Measurements from ENCODE around the gene ADCY10.

The ADCY10 gene

GRCh38 chr1:167784876-167785550, 128.9 kb downstream of the ADCY10 start:
- no peak for DNase-seq (ENCODE audit: low read depth in 2 of 2, low spot score in 1 of 2)

GRCh38 chr1:167782946-167783345, 131.0 kb downstream of the ADCY10 start:
- DNase-seq (ENCODE audit: low read depth in 2 of 2, low spot score in 1 of 2), result no peak

DNA sequence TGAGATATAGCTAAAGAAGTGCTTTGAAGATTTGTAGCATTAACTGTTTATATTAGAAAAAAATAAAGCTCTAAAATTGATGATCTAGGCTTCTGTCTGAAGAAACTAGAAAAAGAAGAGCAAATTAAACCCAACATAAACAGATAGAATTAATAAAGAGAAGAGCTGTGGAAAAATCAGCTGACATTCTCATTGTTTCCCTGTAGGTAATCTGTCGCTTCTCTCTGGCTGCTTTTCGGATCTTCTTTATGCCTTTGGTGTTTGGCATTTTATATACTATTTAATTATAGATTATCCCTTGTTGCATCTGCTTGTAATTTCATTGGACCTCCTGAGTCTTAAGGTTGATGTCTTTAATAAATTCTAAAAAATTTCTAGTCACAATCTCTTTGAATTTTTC, 132.4 kb downstream of the ADCY10 start:
- DNase-seq (ENCODE audit: low read depth in 2 of 2, low spot score in 1 of 2), result no peak

GRCh38 chr1:167777269-167777650, 136.7 kb downstream of the ADCY10 start:
- DNase-seq (ENCODE audit: low read depth in 2 of 2, low spot score in 1 of 2), result no peak

DNA sequence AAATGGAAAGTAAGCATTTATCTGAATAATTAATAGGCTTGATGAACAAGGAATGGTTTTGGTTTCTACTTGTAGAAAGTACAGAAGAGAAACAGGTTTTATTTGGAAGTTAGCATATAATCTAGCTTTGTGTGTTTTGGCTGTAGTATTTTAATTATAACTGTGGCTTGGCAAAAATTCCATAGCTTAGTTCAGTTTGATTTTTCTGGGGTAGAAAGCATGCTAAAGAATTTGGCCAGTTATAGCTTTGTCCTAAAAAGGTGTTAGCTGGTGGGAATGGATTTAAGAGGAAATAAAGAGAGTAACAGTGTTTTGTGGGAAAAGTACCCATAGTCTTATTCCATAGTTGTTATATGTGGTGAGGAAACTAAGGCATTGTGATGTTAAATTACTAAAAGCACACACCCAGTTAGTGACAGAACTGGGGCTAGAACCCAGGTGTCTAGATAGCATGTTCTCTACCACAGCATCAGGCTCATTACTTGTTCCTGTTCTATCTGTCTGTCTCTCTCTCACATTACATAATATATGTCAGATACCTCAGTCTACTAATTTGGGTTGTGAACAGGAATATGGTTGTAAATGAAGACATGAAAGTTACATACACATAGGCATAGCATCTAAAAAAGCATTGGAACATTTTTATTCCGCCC, 137.2 kb downstream of the ADCY10 start:
- no peak for DNase-seq (ENCODE audit: low read depth in 2 of 2, low spot score in 1 of 2)

- DNase-seq (ENCODE audit: low read depth in 2 of 2, low spot score in 1 of 2), result no peak
Observed at GRCh38 chr1:167776151-167776550, 137.8 kb downstream of the ADCY10 start.

DNA sequence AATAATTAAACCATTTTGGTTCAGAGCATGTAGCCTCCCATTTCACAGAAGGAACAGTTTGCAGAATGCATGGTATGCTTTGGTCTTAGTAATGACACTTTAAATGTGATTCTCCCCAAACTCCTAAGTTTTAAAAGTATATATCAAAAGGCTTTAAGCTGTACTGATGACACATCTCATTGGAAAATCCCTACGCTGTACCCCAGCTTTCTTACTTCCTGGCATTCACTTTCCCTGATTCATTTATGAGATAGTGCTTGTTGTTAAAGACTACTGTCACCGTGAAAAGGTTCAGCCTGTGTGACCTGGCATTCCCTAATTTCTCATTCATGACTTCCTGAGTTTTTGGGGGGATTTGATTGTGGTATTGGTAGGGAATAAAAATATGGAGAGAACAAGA, 138.8 kb downstream of the ADCY10 start:
- no peak for DNase-seq (ENCODE audit: low read depth in 2 of 2, low spot score in 1 of 2)

GRCh38 chr1:167774710-167775109, 139.2 kb downstream of the ADCY10 start:
- no peak for DNase-seq (ENCODE audit: low read depth in 2 of 2, low spot score in 1 of 2)

- DNase-seq (ENCODE audit: low read depth in 2 of 2, low spot score in 1 of 2), result no peak
Observed at GRCh38 chr1:167773516-167773915, 140.4 kb downstream of the ADCY10 start.

DNA sequence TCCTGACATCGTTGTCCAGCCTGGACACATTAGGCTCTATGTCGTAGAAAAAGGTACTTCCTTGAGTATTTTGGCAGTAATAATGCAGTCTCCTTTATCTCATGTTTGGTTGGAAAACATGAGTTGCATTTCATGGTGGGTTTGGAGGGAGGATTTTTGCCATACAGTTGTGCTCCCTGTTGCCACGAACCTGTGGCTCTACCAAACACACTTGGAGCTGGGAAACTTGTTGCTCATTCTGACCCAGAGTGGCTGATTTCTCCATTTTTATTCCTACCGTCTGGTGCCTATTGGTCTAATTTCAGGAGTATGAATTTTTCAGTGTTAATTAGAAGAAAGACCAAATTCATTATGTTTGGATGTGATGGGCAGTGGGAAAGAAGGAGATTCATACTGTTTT, 141.5 kb downstream of the ADCY10 start:
- no peak for DNase-seq (ENCODE audit: low read depth in 2 of 2, low spot score in 1 of 2)

DNA sequence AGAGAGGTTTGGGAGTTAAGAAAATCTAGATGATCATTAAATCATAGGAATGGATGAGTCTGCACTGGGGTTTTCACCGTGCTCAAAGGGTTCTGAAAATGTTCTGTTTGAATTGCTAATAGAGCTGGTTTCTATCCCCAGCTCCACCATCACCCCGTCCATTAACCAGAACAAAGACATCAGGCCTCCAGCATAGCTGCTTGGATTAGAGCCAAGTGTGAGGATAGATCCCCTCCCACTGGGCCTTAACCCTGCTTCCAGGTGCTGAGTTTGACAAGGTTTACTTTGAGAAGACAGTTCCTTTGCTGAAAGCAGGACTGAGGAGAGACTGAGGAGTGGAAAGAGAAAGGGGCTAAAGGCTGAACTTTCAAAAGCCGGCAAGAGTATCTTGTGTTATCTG, 143.8 kb downstream of the ADCY10 start:
- DNase-seq (ENCODE audit: low read depth in 2 of 2, low spot score in 1 of 2), result no peak

DNA sequence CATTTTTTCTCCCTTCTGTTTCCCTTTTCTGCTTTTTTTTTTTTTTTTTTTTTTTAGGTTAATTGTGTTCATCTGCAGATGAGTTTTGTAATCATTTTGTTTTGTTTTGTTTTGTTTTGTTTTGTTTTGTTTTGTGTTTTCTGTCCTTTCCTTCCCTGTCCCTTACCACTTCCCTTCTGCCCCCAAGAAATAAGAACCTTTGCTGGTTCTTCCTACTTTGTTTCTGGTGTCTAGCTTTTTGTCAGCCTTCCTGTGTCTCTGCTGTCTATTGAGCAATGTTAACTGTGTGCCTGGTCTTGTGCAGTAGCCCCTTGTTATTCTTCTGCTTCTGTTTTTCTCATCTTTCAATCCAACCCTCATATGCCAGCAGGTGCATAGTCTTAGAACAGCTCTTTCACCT, 146.2 kb downstream of the ADCY10 start:
- no peak for DNase-seq (ENCODE audit: low read depth in 2 of 2, low spot score in 1 of 2)

DNA sequence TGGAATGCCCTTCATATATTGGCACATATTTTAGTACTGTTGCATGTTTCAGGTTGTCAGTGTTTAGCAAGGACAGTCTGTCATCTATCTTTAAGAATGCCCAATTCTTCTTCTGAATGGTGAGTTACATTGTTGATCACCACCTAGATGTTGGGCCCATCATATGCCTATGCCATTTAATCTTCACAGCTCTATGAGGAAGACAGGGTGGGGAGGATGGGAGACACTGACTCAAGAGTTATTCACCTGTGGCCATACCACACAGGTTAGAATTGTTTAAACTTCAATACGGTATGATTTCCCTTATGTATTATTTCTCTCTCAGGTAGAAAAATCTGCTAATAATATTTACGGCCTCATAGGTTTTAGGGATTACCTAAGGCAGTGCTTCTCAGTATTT, 147.4 kb downstream of the ADCY10 start:
- no peak for DNase-seq (ENCODE audit: low read depth in 2 of 2, low spot score in 1 of 2)

DNA sequence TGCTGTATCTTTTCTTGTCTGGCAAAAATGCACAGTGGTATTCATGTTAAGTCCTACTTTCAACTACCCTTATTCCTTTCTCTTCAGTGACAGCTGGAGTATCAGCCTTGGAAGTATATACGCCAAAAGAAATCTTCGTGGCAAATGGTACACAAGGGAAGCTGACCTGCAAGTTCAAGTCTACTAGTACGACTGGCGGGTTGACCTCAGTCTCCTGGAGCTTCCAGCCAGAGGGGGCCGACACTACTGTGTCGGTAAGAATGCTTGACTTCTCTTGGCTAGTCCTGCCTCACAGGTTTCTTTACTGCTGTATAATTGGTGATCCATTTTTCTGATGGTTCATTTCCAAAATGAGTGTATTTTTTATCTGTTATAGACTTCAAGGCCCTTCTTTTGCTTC, 148.4 kb downstream of the ADCY10 start:
- no peak for DNase-seq (ENCODE audit: low read depth in 2 of 2, low spot score in 1 of 2)

DNA sequence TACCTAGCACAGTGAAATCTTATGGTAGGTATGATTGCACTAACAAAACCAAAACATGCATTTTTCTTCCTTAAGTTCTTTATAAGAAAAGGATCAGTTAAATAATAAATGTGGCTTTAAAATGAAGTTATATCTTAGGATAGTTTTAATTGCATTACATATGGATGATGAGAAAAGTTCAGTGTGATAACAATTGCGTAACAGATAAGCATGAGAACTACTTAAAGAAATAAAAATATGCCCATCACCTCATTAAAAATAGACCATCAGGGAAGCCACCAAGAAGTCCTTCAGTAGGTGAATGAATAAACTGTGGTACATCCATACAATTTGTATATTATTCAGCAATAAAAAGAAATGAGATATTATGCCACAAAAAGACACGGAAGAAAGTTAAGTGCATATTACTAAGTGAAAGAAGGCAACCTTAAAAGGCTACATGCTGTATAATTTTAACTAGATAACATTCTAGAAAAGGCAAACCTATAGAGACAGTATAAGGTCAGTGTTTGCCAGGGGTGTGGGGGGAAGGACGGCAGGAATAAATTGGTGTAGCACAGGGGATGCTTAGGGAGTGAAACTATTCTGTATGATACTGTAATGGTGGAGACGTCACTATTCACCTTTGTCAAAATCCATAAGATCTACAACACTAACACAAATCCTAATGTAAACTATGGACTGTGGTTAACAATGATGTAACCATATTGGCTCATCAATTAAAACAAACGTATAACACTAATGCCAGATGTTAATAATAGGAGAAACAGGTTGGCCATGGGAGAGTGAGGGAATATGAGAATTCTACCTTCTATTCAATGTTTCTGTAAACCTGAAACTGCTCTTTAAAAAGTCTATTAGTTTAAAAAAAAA, 149.2 kb downstream of the ADCY10 start:
- no peak for DNase-seq (ENCODE audit: low read depth in 2 of 2, low spot score in 1 of 2)

- no peak for DNase-seq (ENCODE audit: low read depth in 2 of 2, low spot score in 1 of 2)
Observed at GRCh38 chr1:167763525-167764220, 150.3 kb downstream of the ADCY10 start.

DNA sequence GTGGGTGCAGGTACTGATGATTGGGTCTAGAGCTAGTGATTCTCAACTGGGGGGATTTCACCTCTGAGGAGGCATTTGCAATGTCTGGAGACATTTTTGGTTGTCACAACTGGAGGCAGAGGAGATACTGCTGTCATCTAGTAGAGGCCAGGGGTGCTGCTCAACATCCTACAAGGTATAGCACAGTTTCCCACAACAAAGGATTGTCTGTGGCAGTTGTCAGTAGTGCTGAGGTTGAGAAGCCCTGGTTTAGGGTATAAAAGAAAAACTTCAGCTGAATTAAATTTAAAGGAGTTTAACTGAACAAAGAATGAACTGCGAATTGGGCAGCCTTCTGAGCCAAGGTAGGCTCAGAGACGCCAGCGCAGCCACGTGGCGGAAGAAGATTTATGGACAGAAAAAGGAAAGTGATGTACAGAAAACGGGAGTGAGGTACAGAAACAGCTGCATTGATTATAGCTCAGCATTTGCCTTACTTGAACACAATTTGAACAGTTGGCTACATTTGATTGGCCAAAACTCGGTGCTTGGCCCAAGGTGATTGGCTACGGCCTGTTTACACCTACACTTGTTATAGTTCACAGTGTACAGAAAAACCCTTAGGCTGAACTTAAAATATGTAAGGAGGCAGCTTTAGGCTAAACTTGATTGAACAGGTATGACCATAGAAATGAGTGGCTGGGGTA, 151.7 kb downstream of the ADCY10 start:
- no peak for DNase-seq (ENCODE audit: low read depth in 2 of 2, low spot score in 1 of 2)

GRCh38 chr1:167761400-167761799, 152.5 kb downstream of the ADCY10 start:
- DNase-seq (ENCODE audit: low read depth in 2 of 2, low spot score in 1 of 2), result no peak

All from stimulated activated CD8-positive, alpha-beta memory T cell treated with anti-CD3 and anti-CD28 coated beads, Interleukin-4, amount 100 ng/mL, for 4 hours (primary cell).